Glomerular visceral epithelial cell (primary cell): ENCODE measurements around the gene RNF187.
"Not testable (repeated sequence)": the region's sequence is repeated elsewhere in the genome, so short reads cannot be mapped to it uniquely, and the experiment has no call there.

Experiments
- DNase-seq: peaks from one replicate; pipeline ENCODE4 v3.0.0-alpha.2; 2016; ENCODE audit errors: extremely low spot score

The RNF187 gene

GRCh38 chr1:228486596-228487335, 416 bp upstream of the RNF187 start:
- peak; percentile 89 for DNase-seq

GRCh38 chr1:228488125-228488817, 1.1 kb downstream of the RNF187 start:
- peak; percentile 14 for DNase-seq

- no peak for DNase-seq
Measured at GRCh38 chr1:228488818-228489674, 1.9 kb downstream of the RNF187 start.

- no peak for DNase-seq
Measured at GRCh38 chr1:228490120-228491078, 3.2 kb downstream of the RNF187 start.

- DNase-seq = no peak
Measured at GRCh38 chr1:228493141-228494043, 6.2 kb downstream of the RNF187 start.

DNA sequence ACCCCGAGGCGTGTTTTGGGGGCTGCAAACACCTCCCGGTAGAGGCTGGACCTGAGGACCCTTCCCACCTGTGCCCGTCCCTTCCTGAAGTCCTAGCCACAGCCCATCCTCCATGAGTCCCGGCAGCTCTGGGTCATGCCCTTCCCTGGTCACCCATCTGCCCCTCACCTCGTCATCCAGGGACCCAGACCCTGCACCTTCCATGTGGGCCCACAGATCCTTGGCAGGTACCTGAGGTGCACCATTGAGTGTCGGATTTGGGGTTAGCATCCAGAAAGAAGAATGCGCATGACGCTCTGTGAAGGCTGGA, 6.8 kb downstream of the RNF187 start:
- DNase-seq = no peak

GRCh38 chr1:228494391-228494790, 7.2 kb downstream of the RNF187 start:
- DNase-seq = no peak

- DNase-seq = no peak
Measured at GRCh38 chr1:228494970-228495853, 8.0 kb downstream of the RNF187 start.

DNA sequence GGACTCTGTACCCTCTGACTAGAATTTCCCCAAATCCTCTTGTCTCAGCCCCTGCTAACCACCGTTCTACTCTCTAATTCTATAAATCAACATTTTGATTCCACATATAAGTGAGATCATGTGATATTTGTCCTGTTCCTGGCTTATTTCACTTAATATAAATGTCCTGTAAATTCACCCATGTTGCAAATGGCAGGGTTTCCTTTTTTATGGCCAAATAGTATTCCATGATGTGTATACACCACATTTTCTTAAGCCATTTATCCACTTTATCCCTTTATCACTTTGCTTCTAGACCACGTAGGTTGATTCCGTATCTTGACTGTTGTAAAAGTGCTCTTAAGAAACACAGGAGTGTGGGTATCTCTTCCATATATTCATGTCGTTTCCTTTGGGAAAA, 8.9 kb downstream of the RNF187 start:
- DNase-seq = no peak

DNA sequence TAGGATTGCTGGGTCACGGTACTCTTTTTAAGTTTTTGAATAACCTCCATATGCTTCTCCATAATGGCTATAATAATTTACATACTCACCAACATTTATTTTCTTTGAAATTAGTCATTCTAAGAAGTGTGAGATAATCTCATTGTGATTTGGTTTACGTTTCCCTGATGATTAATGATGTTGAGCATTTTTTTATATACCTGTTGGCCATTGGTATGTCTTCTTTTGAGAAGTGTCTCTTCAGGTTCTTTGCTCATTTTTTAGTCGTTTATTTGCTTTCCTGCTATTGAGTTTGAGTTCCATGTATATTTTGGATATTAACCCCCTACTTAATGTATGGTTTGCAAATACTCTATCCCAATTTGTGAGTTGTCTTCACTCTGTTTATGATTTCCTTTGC, 9.3 kb downstream of the RNF187 start:
- DNase-seq = no peak

DNA sequence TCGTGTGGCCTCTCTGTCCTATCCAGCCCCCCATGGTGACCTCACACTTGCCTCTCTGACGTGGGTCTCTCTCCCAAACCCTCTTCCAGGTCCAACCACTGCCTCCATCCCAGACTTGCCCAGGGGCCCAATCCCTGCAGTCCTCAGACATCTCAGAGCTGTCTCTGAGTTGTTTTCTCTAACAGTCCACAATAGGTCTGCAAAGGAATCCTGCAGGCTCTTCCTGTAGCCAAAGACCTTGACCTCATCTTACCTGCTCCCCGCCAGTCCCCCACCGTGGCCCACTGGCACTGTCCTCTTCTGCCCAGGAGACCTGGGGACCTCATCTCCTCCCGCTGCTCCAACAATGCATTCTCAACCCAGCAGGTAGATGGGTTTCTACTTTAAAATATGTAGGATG, 10.0 kb downstream of the RNF187 start:
- no peak for DNase-seq

DNA sequence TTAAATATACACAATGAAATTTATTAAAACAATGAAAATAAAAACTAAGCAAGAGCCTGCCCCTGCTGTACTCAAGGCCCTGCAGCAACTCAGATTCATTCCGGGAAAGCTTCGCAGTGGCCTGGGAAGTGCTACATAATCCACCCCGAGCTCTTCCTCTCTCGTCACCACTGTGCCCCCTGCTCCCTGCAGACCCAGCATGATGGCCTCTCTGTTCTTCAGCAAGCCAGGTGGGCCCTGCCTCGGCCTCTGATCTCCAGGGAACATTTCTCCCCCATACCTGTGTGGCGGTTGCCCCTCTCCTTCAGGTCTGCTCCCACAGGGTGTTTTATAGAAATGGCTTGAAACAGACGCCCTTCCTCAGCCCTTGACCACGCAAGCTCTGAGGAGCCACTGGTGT, 10.6 kb downstream of the RNF187 start:
- no peak for DNase-seq

DNA sequence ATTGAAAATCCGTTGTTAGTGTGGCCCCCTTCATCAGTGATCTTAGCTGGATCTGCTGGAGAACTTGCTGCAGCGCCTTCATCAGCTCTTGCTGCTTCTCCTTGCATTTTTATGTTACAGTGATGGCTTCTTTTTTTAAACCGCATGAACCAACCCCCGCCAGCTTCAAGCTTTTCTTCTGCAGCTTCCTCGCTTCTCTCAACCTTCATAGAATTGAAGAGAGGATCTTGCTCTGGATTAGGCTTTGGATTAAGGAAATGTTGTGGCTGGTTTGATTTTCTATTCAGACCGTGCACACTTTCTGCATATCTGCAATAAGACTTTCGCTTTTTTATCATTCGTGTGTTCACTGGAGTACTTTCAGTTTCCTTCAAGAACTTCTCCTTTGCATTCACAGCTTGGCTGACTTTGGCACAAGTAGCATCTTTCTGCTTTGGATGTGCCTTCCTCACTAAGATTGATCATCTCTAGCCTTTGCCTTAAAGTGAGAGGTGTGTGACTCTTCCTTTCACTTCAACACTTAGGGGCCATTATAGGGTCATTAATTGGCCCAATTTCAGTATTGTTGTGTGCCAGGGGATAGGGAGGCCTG, 13.1 kb downstream of the RNF187 start:
- DNase-seq = no peak

GRCh38 chr1:228500901-228501871, 14.0 kb downstream of the RNF187 start:
- DNase-seq = peak; percentile 86

DNA sequence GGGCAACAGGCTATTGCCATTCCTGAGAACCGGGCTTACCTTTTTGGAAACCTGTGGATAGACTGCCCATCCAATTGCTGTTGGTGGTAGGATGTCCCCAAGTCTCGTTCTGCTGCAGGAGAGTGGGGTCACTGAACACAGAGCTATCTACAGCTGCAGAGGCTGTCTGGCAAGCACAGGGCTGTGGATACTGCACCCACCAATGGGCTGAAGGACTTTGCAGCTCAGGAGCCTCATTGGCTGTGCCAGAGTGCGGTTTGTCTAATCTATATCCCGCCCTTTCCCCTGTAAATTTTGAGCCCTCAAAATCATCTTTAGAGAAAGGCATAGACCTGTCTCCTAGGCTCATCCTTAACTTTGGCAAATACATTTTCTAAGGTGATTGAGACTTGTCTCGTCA, 15.3 kb downstream of the RNF187 start:
- DNase-seq = no peak

DNA sequence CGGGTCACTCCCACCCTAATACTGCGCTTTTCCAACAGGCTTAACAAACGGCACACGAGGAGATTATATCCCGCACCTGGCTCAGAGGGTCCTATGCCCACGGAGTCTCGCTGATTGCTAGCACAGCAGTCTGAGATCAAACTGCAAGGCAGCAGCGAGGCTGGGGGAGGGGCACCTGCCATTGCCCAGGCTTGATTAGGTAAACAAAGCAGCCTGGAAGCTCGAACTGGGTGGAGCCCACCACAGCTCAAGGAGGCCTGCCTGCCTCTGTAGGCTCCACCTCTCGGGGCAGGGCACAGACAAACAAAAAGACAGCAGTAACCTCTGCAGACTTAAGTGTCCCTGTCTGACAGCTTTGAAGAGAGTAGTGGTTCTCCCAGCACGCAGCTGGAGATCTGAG, 18.8 kb downstream of the RNF187 start:
- DNase-seq = not testable (repeated sequence)

- no peak for DNase-seq
Measured at GRCh38 chr1:228507961-228508652, 20.9 kb downstream of the RNF187 start.
